WTC11 (cell line): ENCODE data around the gene GALM. TPM values are rescaled to one million over a fixed set of nuclear protein-coding genes. Genes with fewer than 3 reads are reported as not detected.
"Not testable (repeated sequence)": the region's sequence is repeated elsewhere in the genome, so short reads cannot be mapped to it uniquely, and the experiment has no call there.

ENCODE experiments used
- ATAC-seq: fragments of 200-7000 bp; cut with Tn5 transposase; 2 replicates; pipeline ENCODE4 v1.10.0; 2021; ENCODE audit warnings: mild to moderate bottlenecking, moderate library complexity
- CTCF ChIA-PET: fragments of 300-600 bp; sonication (Branson Sonifier 250); formaldehyde crosslinking; loops from one replicate; lab custom pipeline; 2021; ENCODE audit warnings: antibody characterized with exemption; lab: Charles Lee
- POLR2A ChIA-PET: fragments of 350-600 bp; sonication (Branson Sonifier 250); formaldehyde crosslinking; loops from one replicate; lab custom pipeline; 2021; ENCODE audit warnings: antibody characterized with exemption; lab: Charles Lee
- DNase-seq: peaks from one replicate; pipeline ENCODE4 v3.0.0; 2021; ENCODE audit warnings: low spot score
- H3K27ac Mint-ChIP-seq: 2 replicates; pipeline ENCODE4 v1.8.0; 2021; ENCODE audit warnings: mixed read lengths
- H3K27me3 Mint-ChIP-seq: 2 replicates; pipeline ENCODE4 v1.8.0; 2021; ENCODE audit warnings: low read depth, mild to moderate bottlenecking, moderate library complexity, mixed read lengths
- H3K36me3 Mint-ChIP-seq: 2 replicates; pipeline ENCODE4 v1.8.0; 2021; ENCODE audit warnings: mixed read lengths
- H3K4me1 Mint-ChIP-seq: 2 replicates; pipeline ENCODE4 v1.8.0; 2022; ENCODE audit warnings: mixed read lengths
- H3K4me3 Mint-ChIP-seq: 2 replicates; pipeline ENCODE4 v1.8.0; 2021; ENCODE audit warnings: mild to moderate bottlenecking, moderate library complexity, mixed read lengths
- H3K9me3 Mint-ChIP-seq: 2 replicates; pipeline ENCODE4 v1.8.0; 2021; ENCODE audit warnings: mixed read lengths
- ATF6 ChIP-seq: sonication (generic); formaldehyde crosslinking; IDR thresholded peaks from 2 replicates; pipeline ENCODE4 v1.8.1; 2023; ENCODE audit warnings: mild to moderate bottlenecking, missing genetic modification reagents
- EMX1 ChIP-seq: fragments of 250-450 bp; sonication (Bioruptor Pico); IDR thresholded peaks from 2 replicates; pipeline ENCODE4 v1.8.0; 2021; ENCODE audit warnings: mild to moderate bottlenecking
- ERG ChIP-seq: fragments of 250-450 bp; sonication (Bioruptor Pico); IDR thresholded peaks from 2 replicates; pipeline ENCODE4 v1.8.0; 2021; ENCODE audit warnings: mild to moderate bottlenecking
- FOXJ3 ChIP-seq: sonication (generic); formaldehyde crosslinking; IDR thresholded peaks from 2 replicates; pipeline ENCODE4 v1.9.0; 2021; ENCODE audit warnings: missing genetic modification reagents, mild to moderate bottlenecking, borderline replicate concordance
- FOXK1 ChIP-seq: sonication (generic); formaldehyde crosslinking; IDR thresholded peaks from 2 replicates; pipeline ENCODE4 v1.8.0; 2022; ENCODE audit warnings: mild to moderate bottlenecking, moderate library complexity, missing genetic modification reagents
- GABPB1 ChIP-seq: sonication (generic); formaldehyde crosslinking; IDR thresholded peaks from 2 replicates; pipeline ENCODE4 v1.8.1; 2023; ENCODE audit warnings: mild to moderate bottlenecking, missing genetic modification reagents
- IRF2 ChIP-seq: sonication (generic); formaldehyde crosslinking; IDR thresholded peaks from 2 replicates; pipeline ENCODE4 v1.8.0; 2022; ENCODE audit warnings: low read depth, missing genetic modification reagents, borderline replicate concordance
- JAZF1 ChIP-seq: fragments of 250-450 bp; sonication (Bioruptor Pico); IDR thresholded peaks from 2 replicates; pipeline ENCODE4 v1.9.0; 2021; ENCODE audit warnings: moderate library complexity, mild to moderate bottlenecking, inconsistent platforms
- KAT7 ChIP-seq: sonication (generic); formaldehyde crosslinking; IDR thresholded peaks from 2 replicates; pipeline ENCODE4 v1.8.1; 2023; ENCODE audit warnings: missing genetic modification reagents, mild to moderate bottlenecking, borderline replicate concordance
- NFE2L1 ChIP-seq: sonication (generic); formaldehyde crosslinking; IDR thresholded peaks from 2 replicates; pipeline ENCODE4 v1.8.1; 2023; ENCODE audit warnings: missing genetic modification reagents
- NFYB ChIP-seq: sonication (generic); formaldehyde crosslinking; conservative IDR thresholded peaks from 2 replicates; pipeline ENCODE4 v1.8.0; 2022; ENCODE audit warnings: low read depth, missing genetic modification reagents
- RELA ChIP-seq: sonication (generic); formaldehyde crosslinking; IDR thresholded peaks from 2 replicates; pipeline ENCODE4 v1.8.1; 2022; ENCODE audit warnings: missing genetic modification reagents, mild to moderate bottlenecking, borderline replicate concordance
- RORB ChIP-seq: fragments of 250-450 bp; sonication (Bioruptor Pico); IDR thresholded peaks from 2 replicates; pipeline ENCODE4 v1.9.0; 2021; ENCODE audit warnings: mild to moderate bottlenecking
- SOX15 ChIP-seq: fragments of 250-450 bp; sonication (Bioruptor Pico); IDR thresholded peaks from 2 replicates; pipeline ENCODE4 v1.9.0; 2021; ENCODE audit warnings: mild to moderate bottlenecking
- ZNF232 ChIP-seq: sonication (generic); formaldehyde crosslinking; IDR thresholded peaks from 2 replicates; pipeline ENCODE4 v1.8.0; 2022; ENCODE audit warnings: mild to moderate bottlenecking, missing genetic modification reagents
- ZNF396 ChIP-seq: fragments of 250-450 bp; sonication (Bioruptor Pico); IDR thresholded peaks from 2 replicates; pipeline ENCODE4 v1.8.0; 2021; ENCODE audit warnings: mild to moderate bottlenecking, moderate library complexity, borderline replicate concordance
- ZNF512 ChIP-seq: sonication (generic); formaldehyde crosslinking; IDR thresholded peaks from 2 replicates; pipeline ENCODE4 v1.8.1; 2022; ENCODE audit warnings: missing genetic modification reagents, borderline replicate concordance
- total RNA-seq: library from RNA; stranded (reverse); gene quantifications from 3 replicates; pipeline ENCODE4 v1.2.3, GENCODE V29; 2021
- TF ChIP-seq, protein P1 (sequence below): sonication (generic); formaldehyde crosslinking; IDR thresholded peaks from 2 replicates; pipeline ENCODE4 v1.8.1; 2023; ENCODE audit warnings: mild to moderate bottlenecking, missing genetic modification reagents, moderate library complexity
- TF ChIP-seq, protein P2 (sequence below): fragments of 250-450 bp; sonication (Bioruptor Pico); conservative IDR thresholded peaks from 2 replicates; pipeline ENCODE4 v1.9.0; 2021; ENCODE audit warnings: mild to moderate bottlenecking

Gene GALM
- total RNA-seq, 1 experiment from 2014 or later: 11.2 TPM

- TF ChIP-seq, protein P1, sequence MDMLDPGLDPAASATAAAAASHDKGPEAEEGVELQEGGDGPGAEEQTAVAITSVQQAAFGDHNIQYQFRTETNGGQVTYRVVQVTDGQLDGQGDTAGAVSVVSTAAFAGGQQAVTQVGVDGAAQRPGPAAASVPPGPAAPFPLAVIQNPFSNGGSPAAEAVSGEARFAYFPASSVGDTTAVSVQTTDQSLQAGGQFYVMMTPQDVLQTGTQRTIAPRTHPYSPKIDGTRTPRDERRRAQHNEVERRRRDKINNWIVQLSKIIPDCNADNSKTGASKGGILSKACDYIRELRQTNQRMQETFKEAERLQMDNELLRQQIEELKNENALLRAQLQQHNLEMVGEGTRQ (CRISPR knock-in tag): no peak
- TF ChIP-seq EMX1: no peak
- TF ChIP-seq ZNF232: no peak
- no peak for TF ChIP-seq RELA (CRISPR knock-in tag)
- TF ChIP-seq ATF6 (CRISPR knock-in tag): no peak
- no peak for TF ChIP-seq KAT7
- TF ChIP-seq FOXJ3 (CRISPR knock-in tag): no peak
- no peak for TF ChIP-seq RORB (CRISPR knock-in tag)
- no peak for TF ChIP-seq NFE2L1 (CRISPR knock-in tag)
- TF ChIP-seq SOX15 (CRISPR knock-in tag): no peak
- no peak for TF ChIP-seq JAZF1 (CRISPR knock-in tag)
- TF ChIP-seq, all 79 proteins: peak for 0
Measured at GRCh38 chr2:38704664-38705063, 38.8 kb downstream of the GALM start (continued).

DNA sequence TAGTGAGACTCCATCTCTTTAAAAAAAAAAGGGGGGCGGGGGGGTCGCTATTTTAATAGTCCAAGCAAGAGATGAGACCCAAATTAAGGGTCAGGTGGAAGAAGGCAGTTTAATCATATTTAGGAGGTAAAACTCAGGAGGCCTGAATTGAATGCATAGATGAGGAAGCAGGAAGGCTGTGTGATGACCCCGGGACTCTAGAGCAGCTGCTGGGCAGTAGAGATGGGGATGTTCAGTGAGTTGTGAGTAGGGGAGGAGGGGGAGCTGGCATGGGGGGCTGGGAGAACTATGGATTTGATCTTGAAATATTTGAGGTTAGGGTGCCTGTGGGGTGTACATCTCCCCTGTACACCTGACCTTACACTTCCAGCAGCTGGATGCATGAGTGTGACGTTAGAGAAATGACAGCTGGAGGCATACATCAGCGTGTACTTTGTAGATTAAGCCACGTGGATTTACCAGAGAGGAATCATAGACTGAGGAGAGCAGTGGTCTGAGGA is 41.0 kb downstream of the GALM start:
- POLR2A ChIA-PET: interaction anchor here (0.7 to 1.0 kb wide), 2 partner anchors 45 to 104 kb away, joined by 3 to 6 read pairs; partner anchors contain the start of genes HNRNPLL and SRSF7
- peaks cover 5% of the 10 kb centered on the region for H3K9me3 Mint-ChIP-seq
- peaks cover 5% of the 10 kb centered on the region for H3K36me3 Mint-ChIP-seq
- peak overlapping the region; percentile 14 for H3K27ac Mint-ChIP-seq
- no peaks in the 10 kb centered on the region for H3K27me3 Mint-ChIP-seq
- H3K4me1 Mint-ChIP-seq: peaks cover 16% of the 10 kb centered on the region
- CTCF ChIA-PET: no interaction called here
- no peak for DNase-seq
- H3K4me3 Mint-ChIP-seq: no peak overlapping the region
- no peak for ATAC-seq
- TF ChIP-seq, protein P2, sequence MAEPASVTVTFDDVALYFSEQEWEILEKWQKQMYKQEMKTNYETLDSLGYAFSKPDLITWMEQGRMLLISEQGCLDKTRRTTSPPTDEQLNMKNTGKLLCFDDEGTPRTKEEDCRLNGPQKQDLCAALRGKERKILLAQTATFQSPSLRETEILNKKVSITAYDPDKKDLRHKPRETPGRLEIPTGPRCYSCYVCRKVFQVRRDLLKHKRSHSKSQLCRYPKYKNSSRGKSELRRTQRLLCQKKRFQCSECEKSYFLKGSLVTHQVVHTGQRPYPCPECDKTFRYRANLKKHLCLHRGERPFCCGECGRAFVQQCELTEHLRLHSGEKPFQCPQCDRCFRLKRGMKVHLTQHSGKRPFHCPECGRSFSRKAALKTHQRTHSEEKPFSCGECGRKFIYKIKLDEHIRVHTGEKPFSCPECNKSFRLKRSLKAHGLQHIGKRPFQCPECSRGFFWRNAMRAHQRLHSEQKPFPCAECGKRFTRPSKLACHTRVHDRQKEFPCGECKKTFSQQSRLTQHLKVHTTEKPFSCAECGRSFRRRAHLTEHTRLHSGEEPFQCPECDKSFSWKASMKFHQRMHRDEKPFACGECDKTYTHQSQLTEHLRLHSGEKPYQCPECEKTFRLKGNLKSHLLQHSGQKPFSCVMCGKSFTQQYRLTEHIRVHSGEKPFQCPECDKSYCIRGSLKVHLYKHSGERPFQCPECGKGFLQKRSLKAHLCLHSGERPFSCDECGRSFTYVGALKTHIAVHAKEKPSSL (CRISPR knock-in tag): no peak

DNA sequence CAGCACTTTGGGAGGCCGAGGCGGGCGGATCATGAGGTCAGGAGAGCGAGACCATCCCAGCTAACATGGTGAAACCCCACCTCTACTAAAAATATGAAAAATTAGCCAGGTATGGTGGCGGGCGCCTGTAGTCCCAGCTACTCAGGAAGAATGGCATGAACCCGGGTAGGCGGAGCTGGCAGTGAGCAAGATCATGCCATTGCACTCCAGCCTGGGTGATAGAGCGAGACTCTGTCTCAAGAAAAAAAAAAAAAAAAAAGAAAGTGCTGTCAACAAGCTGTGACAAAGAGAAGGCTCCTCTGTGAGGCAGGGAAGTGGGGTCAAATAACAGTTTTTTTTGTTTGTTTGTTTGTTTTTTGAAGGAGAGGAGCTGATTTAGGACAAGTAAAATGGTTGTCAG is 42.6 kb downstream of the GALM start:
- CTCF ChIA-PET: interaction anchor here (0.9 to 1.7 kb wide), 6 partner anchors 89 to 172 kb away, joined by 3 to 14 read pairs (median 5); no protein-coding TSS in a partner anchor
- H3K27ac Mint-ChIP-seq: peak overlapping the region; percentile 91
- DNase-seq, H3K36me3 Mint-ChIP-seq, POLR2A ChIA-PET, H3K27me3 Mint-ChIP-seq, ATAC-seq, H3K4me3 Mint-ChIP-seq, H3K9me3 Mint-ChIP-seq: not testable (repeated sequence)
- peaks cover 16% of the 10 kb centered on the region for H3K4me1 Mint-ChIP-seq

- H3K4me3 Mint-ChIP-seq: no peak overlapping the region
- peak; percentile 66 for ATAC-seq
- no peak for TF ChIP-seq ERG (CRISPR knock-in tag)
- TF ChIP-seq KAT7: no peak
- TF ChIP-seq EMX1: no peak
- no peak for TF ChIP-seq GABPB1 (CRISPR knock-in tag)
- no peak for TF ChIP-seq IRF2 (CRISPR knock-in tag)
- no peak for TF ChIP-seq NFYB
- TF ChIP-seq ZNF512 (CRISPR knock-in tag): no peak
- TF ChIP-seq ZNF396 (CRISPR knock-in tag): no peak
- no peak for TF ChIP-seq FOXK1 (CRISPR knock-in tag)
Measured at GRCh38 chr2:38708900-38709566, 43.1 kb downstream of the GALM start.

More at GRCh38 chr2:38708900-38709566, 43.1 kb downstream of the GALM start:
- CTCF ChIA-PET: interaction anchor here (0.7 to 1.7 kb wide), 7 partner anchors 89 to 173 kb away, joined by 3 to 14 read pairs (median 4); no protein-coding TSS in a partner anchor
- H3K27ac Mint-ChIP-seq: peak overlapping the region; percentile 91
- POLR2A ChIA-PET: no interaction called here
- peaks cover 8% of the 10 kb centered on the region for H3K36me3 Mint-ChIP-seq
- H3K9me3 Mint-ChIP-seq: peaks cover 5% of the 10 kb centered on the region
- no peaks in the 10 kb centered on the region for H3K27me3 Mint-ChIP-seq
- no peak for DNase-seq
- peaks cover 16% of the 10 kb centered on the region for H3K4me1 Mint-ChIP-seq
